Astrocyte (in vitro differentiated cells and primary cell): Measurements from ENCODE around the gene RBM20.

Experiments
- CTCF ChIP-seq: IDR thresholded peaks from 2 replicates; pipeline ENCODE4 v1.5.1; 2011; ENCODE audit warnings: low read depth, mild to moderate bottlenecking, inconsistent platforms, low read length, moderate library complexity; ENCODE audit not compliant: insufficient read depth
- EZH2 ChIP-seq: IDR thresholded peaks from 2 replicates; pipeline ENCODE4 v1.6.1; 2012; ENCODE audit warnings: mild to moderate bottlenecking, low read length, inconsistent platforms; ENCODE audit not compliant: insufficient read depth

- TF ChIP-seq CTCF (no peak), EZH2 (no peak)
Measured at GRCh38 chr10:110792476-110793125, 148.5 kb downstream of the RBM20 start.
